HG03571 (cell line): Measurements from ENCODE around the gene HPS6.
"Not testable (repeated sequence)": the region's sequence is repeated elsewhere in the genome, so short reads cannot be mapped to it uniquely, and the experiment has no call there.

Experiments
- ATAC-seq: cut with Tn5 transposase; IDR thresholded peaks from one replicate; pipeline ENCODE4 v1.9.1; 2021; ENCODE audit not compliant: unreplicated experiment

Gene HPS6

GRCh38 chr10:102064868-102065560 lies at the start of gene HPS6:
Gene HPS6 (plus strand): TSS chr10:102065349. CDS start chr10:102065475, 126 bp downstream.
- peak; percentile 94 for ATAC-seq

GRCh38 chr10:102016416-102016815 lies 48.7 kb upstream of the HPS6 start:
- ATAC-seq: no peak

- no peak for ATAC-seq
Measured at GRCh38 chr10:102017295-102017694, 47.9 kb upstream of the HPS6 start.

- ATAC-seq: no peak
Measured at GRCh38 chr10:102020938-102021337, 44.2 kb upstream of the HPS6 start.

- no peak for ATAC-seq
Measured at GRCh38 chr10:102024799-102025198, 40.4 kb upstream of the HPS6 start.

GRCh38 chr10:102027261-102027660 lies 37.9 kb upstream of the HPS6 start:
- ATAC-seq: no peak

- ATAC-seq: no peak
Measured at GRCh38 chr10:102033787-102034186, 31.4 kb upstream of the HPS6 start.

GRCh38 chr10:102035807-102036206 lies 29.3 kb upstream of the HPS6 start:
- not testable (repeated sequence) for ATAC-seq

- ATAC-seq: no peak
Measured at GRCh38 chr10:102038410-102038809, 26.7 kb upstream of the HPS6 start.

GRCh38 chr10:102040305-102041050 lies 24.7 kb upstream of the HPS6 start:
- no peak for ATAC-seq

GRCh38 chr10:102045292-102045691 lies 19.9 kb upstream of the HPS6 start:
- no peak for ATAC-seq

- no peak for ATAC-seq
Measured at GRCh38 chr10:102046095-102046494, 19.1 kb upstream of the HPS6 start.

- not testable (repeated sequence) for ATAC-seq
Measured at GRCh38 chr10:102054881-102055646, 10.1 kb upstream of the HPS6 start.

GRCh38 chr10:102055647-102056419 lies 9.3 kb upstream of the HPS6 start, which contains the start of gene ARMH3:
Gene ARMH3 (minus strand): TSS chr10:102056173. CDS start chr10:102040114, 16,059 bp downstream.
- ATAC-seq: peak; percentile 95

GRCh38 chr10:102059987-102060386 lies 5.2 kb upstream of the HPS6 start:
- ATAC-seq: no peak

GRCh38 chr10:102064503-102064867 lies 664 bp upstream of the HPS6 start:
- ATAC-seq: no peak

- ATAC-seq: peak; percentile 10
Measured at GRCh38 chr10:102065561-102066398, 631 bp downstream of the HPS6 start.

GRCh38 chr10:102066399-102067088 lies 1.4 kb downstream of the HPS6 start:
- ATAC-seq: no peak
